Activated CD8-positive, alpha-beta T cell treated with anti-CD3 and anti-CD28 coated beads for 36 hours (primary cell): ENCODE data around the gene OR5H15. TPM values are rescaled to one million over a fixed set of nuclear protein-coding genes. Genes with fewer than 3 reads are reported as not detected.

Experiments used
- ATAC-seq: fragments of 200-7000 bp; cut with Tn5 transposase; one replicate; pipeline ENCODE4 v1.10.0; 2021; ENCODE audit warnings: mild to moderate bottlenecking, moderate library complexity
- CTCF ChIA-PET: fragments of 350-600 bp; sonication (Branson Sonifier 250); formaldehyde crosslinking; loops from one replicate; lab custom pipeline; 2021; ENCODE audit warnings: antibody characterized with exemption; lab: Charles Lee
- POLR2A ChIA-PET: fragments of 350-600 bp; sonication (Branson Sonifier 250); formaldehyde crosslinking; loops from one replicate; lab custom pipeline; 2021; ENCODE audit warnings: antibody characterized with exemption; lab: Charles Lee
- DNase-seq: peaks from one replicate; pipeline ENCODE4 v3.0.0-alpha.2; 2020
- H3K27ac Mint-ChIP-seq: one replicate; pipeline ENCODE4 v1.8.0; 2021; ENCODE audit warnings: mild to moderate bottlenecking, mixed read lengths
- H3K27me3 Mint-ChIP-seq: one replicate; pipeline ENCODE4 v1.8.0; 2021; ENCODE audit warnings: mixed read lengths
- H3K36me3 Mint-ChIP-seq: one replicate; pipeline ENCODE4 v1.8.0; 2021; ENCODE audit warnings: low read depth, mixed read lengths
- H3K4me1 Mint-ChIP-seq: one replicate; pipeline ENCODE4 v1.8.0; 2021; ENCODE audit warnings: low read depth, mixed read lengths
- H3K4me3 Mint-ChIP-seq: one replicate; pipeline ENCODE4 v1.8.0; 2021; ENCODE audit warnings: mild to moderate bottlenecking, moderate library complexity, mixed read lengths
- H3K9me3 Mint-ChIP-seq: one replicate; pipeline ENCODE4 v1.8.0; 2021; ENCODE audit warnings: mixed read lengths
- CTCF ChIP-seq: fragments of 200-600 bp; IDR thresholded peaks from one replicate; pipeline ENCODE4 v1.8.0; 2022; ENCODE audit warnings: antibody characterized with exemption, mild to moderate bottlenecking
- intact Hi-C: fragments of 100-400 bp; cut with micrococcal nuclease; formaldehyde crosslinking; loops from one replicate; pipeline ENCODE4 v1.10.0; 2022
- total RNA-seq, 2 experiments: library from RNA; stranded (reverse); gene quantifications; one replicate each; pipeline ENCODE4 v1.2.3, GENCODE V29; 2021

OR5H15 gene
- total RNA-seq, 2 experiments from 2014 or later = not detected

- TF ChIP-seq CTCF = no peak
- DNase-seq (no peak), ATAC-seq (no peak)
- Mint-ChIP-seq H3K4me1 (no peaks in the 10 kb centered on the region), H3K9me3 (no peaks in the 10 kb centered on the region), H3K4me3 (no peak overlapping the region), H3K27ac (no peak overlapping the region), H3K27me3 (no peaks in the 10 kb centered on the region), H3K36me3 (no peaks in the 10 kb centered on the region)
- CTCF ChIA-PET = no interaction called here
- POLR2A ChIA-PET = no interaction called here
- intact Hi-C loops = no loop called here
Observed at GRCh38 chr3:98199020-98199419, 32.5 kb downstream of the OR5H15 start.

GRCh38 chr3:98209244-98209643 lies 42.7 kb downstream of the OR5H15 start:
- Mint-ChIP-seq H3K27ac (no peak overlapping the region), H3K4me1 (no peaks in the 10 kb centered on the region), H3K27me3 (peaks cover 2% of the 10 kb centered on the region), H3K9me3 (peaks cover 4% of the 10 kb centered on the region), H3K36me3 (no peaks in the 10 kb centered on the region), H3K4me3 (no peak overlapping the region)
- ATAC-seq = no peak
- TF ChIP-seq CTCF = no peak
- intact Hi-C loops = no loop called here
- ChIA-PET POLR2A (no interaction called here), CTCF (no interaction called here)
- no peak for DNase-seq

- Mint-ChIP-seq H3K9me3 (peaks cover 4% of the 10 kb centered on the region), H3K27ac (no peak overlapping the region), H3K36me3 (no peaks in the 10 kb centered on the region), H3K27me3 (peaks cover 2% of the 10 kb centered on the region), H3K4me1 (no peaks in the 10 kb centered on the region), H3K4me3 (no peak overlapping the region)
- ChIA-PET CTCF (no interaction called here), POLR2A (no interaction called here)
- intact Hi-C loops = no loop called here
- TF ChIP-seq CTCF = no peak
- ATAC-seq = no peak
- DNase-seq = no peak
Observed at GRCh38 chr3:98213276-98213675, 46.8 kb downstream of the OR5H15 start.

GRCh38 chr3:98215051-98215450 lies 48.6 kb downstream of the OR5H15 start:
- H3K9me3 Mint-ChIP-seq = peaks cover 4% of the 10 kb centered on the region
- no peaks in the 10 kb centered on the region for H3K36me3 Mint-ChIP-seq
- ChIA-PET CTCF (no interaction called here), POLR2A (no interaction called here)
- no peak overlapping the region for H3K4me3 Mint-ChIP-seq
- no peak for TF ChIP-seq CTCF
- H3K27me3 Mint-ChIP-seq = peaks cover 2% of the 10 kb centered on the region
- intact Hi-C loops = no loop called here
- DNase-seq (no peak), ATAC-seq (no peak)
- H3K27ac Mint-ChIP-seq = no peak overlapping the region
- no peaks in the 10 kb centered on the region for H3K4me1 Mint-ChIP-seq

Other genes starting within 250 kb of the OR5H15 start
- gene RIOX2, start 194.3 kb upstream of the OR5H15 start, total RNA-seq = 10 to 100 TPM; 41.2 to 43.3 TPM
- not detected for gene GABRR3, start 131.4 kb upstream of the OR5H15 start, total RNA-seq
- not detected for gene OR5AC2, start 79.5 kb upstream of the OR5H15 start, total RNA-seq
- gene OR5H1, start 36.0 kb upstream of the OR5H15 start, total RNA-seq = not detected
- not detected for gene OR5H14, start 19.2 kb upstream of the OR5H15 start, total RNA-seq
- gene OR5H6, start 97.5 kb downstream of the OR5H15 start, total RNA-seq = not detected
- not detected for gene OR5H2, start 115.8 kb downstream of the OR5H15 start, total RNA-seq
- gene OR5K4, start 187.2 kb downstream of the OR5H15 start, total RNA-seq = not detected
- gene OR5K3, start 224.0 kb downstream of the OR5H15 start, total RNA-seq = not detected